D721Med (cell line): ENCODE results near the gene FPR2.

Experiments
- DNase-seq: peaks from one replicate; pipeline ENCODE4 v3.0.0; 2011; ENCODE audit warnings: low spot score; ENCODE audit not compliant: insufficient read length
- FAIRE-seq: peaks from 2 replicates; lab custom pipeline; 2011; peaks lifted over from hg19 to GRCh38; lab: Jason Lieb, UNC
- TF ChIP-seq, protein P1 (sequence below): IDR thresholded peaks from 2 replicates; pipeline ENCODE4 v1.5.1; 2012; ENCODE audit warnings: mild to moderate bottlenecking, control low read depth; ENCODE audit not compliant: insufficient read depth; ENCODE audit errors: missing control alignments

Gene FPR2

GRCh38 chr19:51760697-51761356 is at the start of gene FPR2:
Gene FPR2 (plus strand): TSS chr19:51761180. CDS start chr19:51768659, 7,479 bp downstream.
- TF ChIP-seq, protein P1, sequence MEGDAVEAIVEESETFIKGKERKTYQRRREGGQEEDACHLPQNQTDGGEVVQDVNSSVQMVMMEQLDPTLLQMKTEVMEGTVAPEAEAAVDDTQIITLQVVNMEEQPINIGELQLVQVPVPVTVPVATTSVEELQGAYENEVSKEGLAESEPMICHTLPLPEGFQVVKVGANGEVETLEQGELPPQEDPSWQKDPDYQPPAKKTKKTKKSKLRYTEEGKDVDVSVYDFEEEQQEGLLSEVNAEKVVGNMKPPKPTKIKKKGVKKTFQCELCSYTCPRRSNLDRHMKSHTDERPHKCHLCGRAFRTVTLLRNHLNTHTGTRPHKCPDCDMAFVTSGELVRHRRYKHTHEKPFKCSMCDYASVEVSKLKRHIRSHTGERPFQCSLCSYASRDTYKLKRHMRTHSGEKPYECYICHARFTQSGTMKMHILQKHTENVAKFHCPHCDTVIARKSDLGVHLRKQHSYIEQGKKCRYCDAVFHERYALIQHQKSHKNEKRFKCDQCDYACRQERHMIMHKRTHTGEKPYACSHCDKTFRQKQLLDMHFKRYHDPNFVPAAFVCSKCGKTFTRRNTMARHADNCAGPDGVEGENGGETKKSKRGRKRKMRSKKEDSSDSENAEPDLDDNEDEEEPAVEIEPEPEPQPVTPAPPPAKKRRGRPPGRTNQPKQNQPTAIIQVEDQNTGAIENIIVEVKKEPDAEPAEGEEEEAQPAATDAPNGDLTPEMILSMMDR = no peak
- no peak for FAIRE-seq
- no peak for DNase-seq

DNA sequence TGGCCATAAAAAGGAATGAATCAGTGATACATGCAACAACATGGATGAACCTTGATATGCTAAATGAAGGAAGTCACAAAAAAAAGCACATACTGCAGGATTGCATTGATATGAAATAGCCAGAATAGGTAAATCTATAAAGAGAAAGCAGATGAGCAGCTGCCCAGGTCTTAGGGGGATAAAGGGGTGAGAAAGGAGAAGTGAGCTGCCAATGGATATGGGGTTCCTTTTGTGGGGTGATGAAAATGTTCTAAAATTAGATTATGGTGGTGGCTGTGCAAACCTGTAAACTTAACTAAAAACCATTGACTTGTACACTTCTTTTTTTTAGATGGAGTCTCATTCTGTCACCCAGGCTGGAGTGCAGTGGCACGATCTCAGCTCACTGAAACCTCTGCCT is 49.3 kb upstream of the FPR2 start:
- FAIRE-seq (no peak), DNase-seq (no peak)
- TF ChIP-seq, protein P1 = no peak

DNA sequence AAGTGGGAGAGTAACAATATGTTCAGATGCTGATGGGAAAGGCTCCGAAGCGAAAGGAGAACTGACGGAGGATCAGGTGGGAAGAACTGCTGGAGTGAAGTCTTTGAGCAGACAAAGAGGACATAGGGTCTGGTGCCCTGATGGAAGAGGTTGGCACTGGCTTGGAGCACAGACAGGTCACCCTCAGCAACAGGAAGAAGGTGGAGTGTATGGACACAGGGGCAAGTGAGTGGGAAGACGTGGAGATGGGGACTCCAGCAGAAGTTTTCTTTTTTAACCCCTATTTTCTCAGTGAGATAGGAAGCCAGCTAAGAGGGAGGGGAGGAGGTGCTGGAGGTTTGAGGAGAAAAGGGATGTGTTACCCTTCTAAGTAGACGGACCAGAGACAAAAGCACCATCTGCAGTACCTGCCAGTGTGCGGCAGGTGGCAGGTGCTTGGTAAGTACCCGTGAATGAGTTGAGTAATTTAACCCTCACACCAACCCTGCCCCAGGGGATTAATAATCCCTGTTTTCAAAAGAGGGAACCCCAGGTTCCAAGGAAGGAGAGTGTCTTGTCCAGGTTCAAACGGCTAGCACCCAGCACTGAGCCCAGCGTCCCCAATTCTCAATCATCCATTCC is 48.4 kb upstream of the FPR2 start:
- DNase-seq (no peak), FAIRE-seq (no peak)
- TF ChIP-seq, protein P1 = peak; percentile 23

DNA sequence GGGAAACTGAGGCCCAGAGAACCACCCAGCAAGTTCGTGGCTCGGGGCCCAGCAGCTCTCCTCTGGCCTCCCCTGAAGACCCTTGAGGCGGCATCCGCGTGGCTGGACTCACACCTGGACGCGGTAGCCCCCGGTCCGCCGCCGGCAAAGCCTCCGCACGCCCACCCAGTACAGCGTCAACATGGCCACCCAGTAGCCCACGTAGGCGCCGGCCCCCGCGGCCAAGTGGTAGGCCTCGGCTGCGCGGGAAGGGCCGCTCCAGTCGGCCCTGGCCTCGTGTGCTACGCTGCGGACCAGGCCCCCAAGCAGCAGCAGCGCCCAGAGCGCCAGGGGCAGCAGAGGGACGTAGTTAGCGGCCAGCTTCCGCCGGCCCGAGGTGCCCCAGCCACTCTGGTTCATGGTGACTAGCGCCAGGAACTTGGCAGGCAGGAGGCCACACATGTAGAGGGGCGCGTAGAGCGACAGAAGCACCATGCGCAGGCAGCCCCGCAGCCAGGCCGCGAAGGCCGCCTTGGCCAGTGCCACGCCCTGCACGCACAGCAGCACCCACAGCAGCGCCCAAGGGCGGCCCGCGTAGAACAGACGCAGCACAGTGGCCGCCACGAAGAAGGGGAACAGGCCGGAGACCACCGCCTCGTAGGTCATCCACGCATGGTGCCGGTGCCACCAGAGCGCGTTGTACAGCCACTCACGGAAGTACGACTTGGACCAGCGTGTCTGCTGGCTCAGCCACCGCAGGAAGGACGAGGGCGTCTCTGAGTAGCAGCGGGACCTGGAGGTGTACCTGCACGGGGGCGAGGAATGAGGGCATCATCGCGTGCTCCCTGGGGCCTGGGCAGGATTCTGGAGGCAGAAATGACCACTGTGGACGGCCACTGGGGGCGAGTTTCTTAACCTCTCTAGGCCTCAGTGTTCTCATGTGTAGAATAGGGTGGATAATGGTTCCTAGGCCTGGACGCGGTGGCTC is 47.4 kb upstream of the FPR2 start:
- no peak for DNase-seq
- TF ChIP-seq, protein P1 = no peak
- no peak for FAIRE-seq

DNA sequence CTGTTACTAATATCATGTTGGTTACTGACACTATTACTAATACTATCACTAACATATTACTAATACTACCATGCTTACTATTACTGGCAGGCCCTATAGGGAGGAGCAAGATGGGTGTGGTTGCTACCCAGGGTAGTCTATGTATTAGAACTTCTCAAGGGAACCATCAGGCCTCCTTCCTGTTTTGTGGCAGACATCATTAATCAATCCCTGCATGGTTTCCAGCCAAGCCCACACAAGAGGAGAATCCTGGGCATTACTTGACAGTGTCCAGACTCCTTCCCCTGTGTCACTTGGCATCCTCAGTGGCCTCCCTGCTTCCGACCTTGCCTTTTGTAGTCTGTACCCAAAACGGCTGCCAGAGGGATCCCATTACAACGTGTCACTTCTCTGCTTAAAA is 46.1 kb upstream of the FPR2 start:
- no peak for FAIRE-seq
- DNase-seq = no peak
- TF ChIP-seq, protein P1 = no peak

- FAIRE-seq = no peak
- TF ChIP-seq, protein P1 = no peak
- no peak for DNase-seq
These were observed 45.1 kb upstream of the FPR2 start for GRCh38 chr19:51715850-51716249.
